AG04450 (cell line): ENCODE data around the gene ZCCHC14. TPM values are rescaled to one million over a fixed set of nuclear protein-coding genes. Genes with fewer than 3 reads are reported as not detected.
"Not testable (repeated sequence)": the region's sequence is repeated elsewhere in the genome, so short reads cannot be mapped to it uniquely, and the experiment has no call there.

Experiments used
- CTCF ChIA-PET: fragments of 300-600, 350-600 bp; formaldehyde crosslinking; extraction: SDS; loops from one replicate; lab custom pipeline; 2022; ENCODE audit warnings: antibody characterized with exemption, inconsistent platforms; lab: Charles Lee
- POLR2A ChIA-PET: fragments of 350-600 bp; formaldehyde crosslinking; extraction: SDS; loops from one replicate; lab custom pipeline; 2021; ENCODE audit warnings: antibody characterized with exemption, inconsistent platforms; lab: Yijun Ruan, JAX
- DNase-seq: peaks from one replicate; pipeline ENCODE4 v3.0.0-alpha.2; 2011; ENCODE audit warnings: low read depth, low spot score
- H3K27ac ChIP-seq: one replicate; pipeline ENCODE4 v1.5.1; 2012; ENCODE audit warnings: low read depth, low read length, control low read depth
- H3K27me3 ChIP-seq: one replicate; pipeline ENCODE4 v1.6.0; 2012; ENCODE audit warnings: low read length; ENCODE audit not compliant: control insufficient read depth, insufficient read depth
- H3K4me3 ChIP-seq: 2 replicates; pipeline ENCODE4 v1.5.1; 2011; ENCODE audit warnings: mild to moderate bottlenecking, low read depth, low read length, control low read depth
- H3K9me3 ChIP-seq: 2 replicates; pipeline ENCODE4 v1.5.1; 2012; ENCODE audit warnings: low read length; ENCODE audit not compliant: control insufficient read depth, insufficient read depth
- polyA plus RNA-seq: library from polyadenylated mRNA; depleted of rRNA; stranded (reverse); fragments of >200 nt; gene quantifications from 2 replicates; pipeline ENCODE4 v1.2.3, GENCODE V29; 2011
- TF ChIP-seq, protein P1 (sequence below): IDR thresholded peaks from 2 replicates; pipeline ENCODE4 v1.5.1; 2011; ENCODE audit warnings: low read depth, low read length, control low read depth, inconsistent platforms

ZCCHC14 gene
- polyA plus RNA-seq, 1 experiment: 6.2 TPM

DNA sequence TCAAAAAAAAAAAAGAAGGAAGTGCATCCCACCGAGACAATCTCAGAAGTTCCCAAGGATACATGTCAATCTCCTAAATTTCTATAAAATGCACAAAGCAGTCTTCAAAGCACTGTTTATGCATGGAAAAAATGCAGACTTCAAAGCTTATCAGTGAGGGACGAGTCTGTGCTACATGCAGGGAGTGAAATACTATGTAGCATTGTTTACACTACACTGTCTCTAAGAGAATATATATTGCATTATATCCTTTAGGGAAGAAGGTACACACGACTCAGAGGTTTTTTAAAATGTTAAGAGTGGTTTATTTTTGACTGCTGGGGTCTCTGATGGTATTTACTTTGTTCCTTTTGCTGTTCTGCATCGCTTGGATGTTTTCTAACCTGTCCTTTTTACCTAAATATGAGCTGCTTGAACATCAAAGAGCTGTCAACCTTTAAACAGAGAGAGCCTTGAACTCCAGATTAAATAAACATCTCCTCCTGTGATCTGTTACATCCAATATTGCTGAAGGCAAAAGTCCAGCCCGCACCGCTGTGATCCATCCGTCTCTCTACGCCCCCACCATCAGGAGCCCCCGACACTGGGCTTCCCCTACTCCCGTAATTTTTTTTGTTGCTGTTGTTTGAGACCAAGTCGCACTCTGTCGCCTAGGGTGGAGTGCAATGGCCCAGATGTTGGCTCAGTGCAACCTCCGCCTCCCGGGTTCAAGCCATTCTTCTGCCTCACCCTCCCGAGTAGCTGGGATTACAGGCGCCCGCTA, 110.6 kb downstream of the ZCCHC14 start:
- TF ChIP-seq, protein P1, sequence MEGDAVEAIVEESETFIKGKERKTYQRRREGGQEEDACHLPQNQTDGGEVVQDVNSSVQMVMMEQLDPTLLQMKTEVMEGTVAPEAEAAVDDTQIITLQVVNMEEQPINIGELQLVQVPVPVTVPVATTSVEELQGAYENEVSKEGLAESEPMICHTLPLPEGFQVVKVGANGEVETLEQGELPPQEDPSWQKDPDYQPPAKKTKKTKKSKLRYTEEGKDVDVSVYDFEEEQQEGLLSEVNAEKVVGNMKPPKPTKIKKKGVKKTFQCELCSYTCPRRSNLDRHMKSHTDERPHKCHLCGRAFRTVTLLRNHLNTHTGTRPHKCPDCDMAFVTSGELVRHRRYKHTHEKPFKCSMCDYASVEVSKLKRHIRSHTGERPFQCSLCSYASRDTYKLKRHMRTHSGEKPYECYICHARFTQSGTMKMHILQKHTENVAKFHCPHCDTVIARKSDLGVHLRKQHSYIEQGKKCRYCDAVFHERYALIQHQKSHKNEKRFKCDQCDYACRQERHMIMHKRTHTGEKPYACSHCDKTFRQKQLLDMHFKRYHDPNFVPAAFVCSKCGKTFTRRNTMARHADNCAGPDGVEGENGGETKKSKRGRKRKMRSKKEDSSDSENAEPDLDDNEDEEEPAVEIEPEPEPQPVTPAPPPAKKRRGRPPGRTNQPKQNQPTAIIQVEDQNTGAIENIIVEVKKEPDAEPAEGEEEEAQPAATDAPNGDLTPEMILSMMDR: no peak
- POLR2A ChIA-PET: interaction anchor here (0.6 to 1.9 kb wide), 3 partner anchors 12 to 200 kb away, joined by 3 to 6 read pairs (median 4); no protein-coding TSS in a partner anchor
- Histone ChIP-seq H3K27ac (no peak overlapping the region), H3K9me3 (no peaks in the 10 kb centered on the region), H3K4me3 (peak overlapping the region; percentile 76), H3K27me3 (no peaks in the 10 kb centered on the region)
- no peak for DNase-seq
- CTCF ChIA-PET: interaction anchor here (1.2 to 1.3 kb wide), 2 partner anchors 12 to 254 kb away, joined by 3 to 4 read pairs; no protein-coding TSS in a partner anchor

DNA sequence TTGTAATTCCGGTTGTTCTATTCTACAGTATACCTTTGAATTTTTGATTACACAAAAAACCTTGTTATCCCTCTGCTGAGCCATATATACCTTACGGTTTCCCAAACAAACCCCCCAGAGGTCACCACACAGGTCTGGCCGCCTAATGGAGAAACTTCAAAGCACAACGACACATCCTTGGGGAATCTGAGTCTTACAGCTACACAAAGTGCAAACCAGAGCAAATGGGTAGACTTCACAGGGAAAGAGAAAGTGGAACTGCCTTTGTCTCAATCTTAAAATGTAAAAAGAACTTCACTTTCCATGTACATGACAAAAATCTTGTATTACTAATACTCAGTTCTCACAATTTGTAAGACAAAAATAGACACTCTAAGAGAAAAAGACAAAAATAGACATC, 111.9 kb downstream of the ZCCHC14 start:
- DNase-seq: no peak
- Histone ChIP-seq H3K4me3 (peak overlapping the region; percentile 76), H3K9me3 (no peaks in the 10 kb centered on the region), H3K27me3 (no peaks in the 10 kb centered on the region), H3K27ac (peak overlapping the region; percentile 31)
- TF ChIP-seq, protein P1: no peak
- CTCF ChIA-PET: interaction anchor here (1.3 to 1.4 kb wide), 2 partner anchors 36 to 256 kb away, joined by 3 to 5 read pairs; no protein-coding TSS in a partner anchor
- POLR2A ChIA-PET: no interaction called here

DNA sequence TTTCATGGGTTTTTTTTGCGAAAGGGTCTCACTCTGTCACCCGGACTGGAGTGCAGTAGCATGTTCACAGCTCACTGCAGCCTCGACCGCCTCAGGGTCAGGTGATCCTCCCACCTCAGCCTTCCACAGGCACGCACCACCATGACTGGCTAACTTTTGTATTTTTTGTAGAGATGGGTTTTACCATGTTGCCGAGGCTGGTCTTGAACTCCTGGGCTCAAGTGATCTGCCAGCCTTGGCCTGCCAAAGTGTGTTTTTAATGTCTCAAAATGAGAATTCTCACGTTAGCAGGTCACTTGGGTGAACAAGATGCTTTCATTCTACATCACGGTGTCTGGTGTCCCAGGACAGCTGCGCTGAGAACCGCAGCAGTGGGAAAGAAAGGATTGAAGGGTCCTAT, 112.4 kb downstream of the ZCCHC14 start:
- no peak for DNase-seq
- TF ChIP-seq, protein P1: no peak
- H3K27ac ChIP-seq: peak overlapping the region; percentile 39
- H3K9me3 ChIP-seq: no peaks in the 10 kb centered on the region
- ChIA-PET CTCF (interaction anchor here (1.4 kb wide), 1 partner anchor 36 kb away, joined by 5 read pairs; no protein-coding TSS in a partner anchor), POLR2A (no interaction called here)
- H3K27me3 ChIP-seq: no peaks in the 10 kb centered on the region
- peak overlapping the region; percentile 76 for H3K4me3 ChIP-seq

DNA sequence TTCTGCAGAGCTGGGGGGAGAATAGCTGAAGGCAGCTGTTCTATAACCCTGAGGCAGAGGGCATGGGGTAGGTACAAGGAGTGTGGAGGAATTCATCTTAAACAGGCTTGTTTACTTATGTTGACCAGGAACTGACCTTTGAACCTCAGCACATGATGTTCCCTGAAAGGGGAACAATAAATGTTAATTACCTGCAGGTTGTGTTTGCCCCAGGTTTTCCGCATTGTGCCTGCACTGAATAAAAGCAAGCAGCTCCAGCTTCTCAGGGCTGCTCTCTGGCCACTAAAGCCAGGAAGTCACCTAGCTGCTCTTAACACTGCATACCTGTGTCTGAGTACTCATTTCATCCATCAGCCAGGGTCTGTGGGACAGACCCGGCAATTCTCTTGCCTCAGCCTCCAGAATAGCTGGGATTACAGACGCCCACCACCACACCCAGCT, 113.5 kb downstream of the ZCCHC14 start:
- H3K9me3 ChIP-seq, H3K27me3 ChIP-seq, DNase-seq, H3K4me3 ChIP-seq, CTCF ChIA-PET, POLR2A ChIA-PET, H3K27ac ChIP-seq: not testable (repeated sequence)

DNA sequence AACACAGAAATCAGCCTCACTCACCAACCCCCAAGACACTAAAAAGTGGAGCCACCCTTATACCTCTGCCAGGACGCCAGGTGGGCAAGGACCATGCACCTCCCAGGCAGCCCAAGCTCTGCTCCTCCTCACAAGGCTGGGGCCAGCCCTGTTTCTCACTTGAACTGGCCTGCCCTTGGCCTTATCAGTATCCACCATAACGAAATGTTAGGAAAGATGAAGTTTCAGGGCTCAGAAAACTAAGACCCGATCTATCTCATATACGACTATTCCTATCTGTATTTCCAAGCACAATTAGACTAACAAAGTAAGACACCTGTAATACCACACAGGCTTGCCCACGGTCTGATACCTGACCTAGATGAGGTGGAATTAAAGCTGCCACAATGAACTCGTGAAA, 116.2 kb downstream of the ZCCHC14 start:
- DNase-seq: no peak

More for the DNA sequence above, 116.2 kb downstream of the ZCCHC14 start:
- Histone ChIP-seq H3K27me3 (no peaks in the 10 kb centered on the region), H3K27ac (no peak overlapping the region), H3K4me3 (no peak overlapping the region), H3K9me3 (no peaks in the 10 kb centered on the region)
- CTCF ChIA-PET: no interaction called here
- POLR2A ChIA-PET: no interaction called here
- TF ChIP-seq, protein P1: no peak
